GM21528 (cell line): Measurements from ENCODE around the gene GDF7.

Experiments
- ATAC-seq: cut with Tn5 transposase; IDR thresholded peaks from one replicate; pipeline ENCODE4 v1.9.1; 2021; ENCODE audit warnings: mild to moderate bottlenecking, moderate library complexity; ENCODE audit not compliant: unreplicated experiment, low FRiP score

The GDF7 gene

GRCh38 chr2:20642055-20642971 is 24.6 kb upstream of the GDF7 start:
- peak; percentile 92 for ATAC-seq

- ATAC-seq = no peak
These were observed 23.9 kb upstream of the GDF7 start for GRCh38 chr2:20643060-20643459.

- no peak for ATAC-seq
These were observed 23.1 kb upstream of the GDF7 start for GRCh38 chr2:20643826-20644225.

GRCh38 chr2:20645301-20645701 is 21.6 kb upstream of the GDF7 start:
- ATAC-seq = no peak

- no peak for ATAC-seq
These were observed 21.2 kb upstream of the GDF7 start for GRCh38 chr2:20645761-20646160.

GRCh38 chr2:20646446-20646845 is 20.5 kb upstream of the GDF7 start:
- ATAC-seq = no peak

- no peak for ATAC-seq
These were observed 19.7 kb upstream of the GDF7 start for GRCh38 chr2:20647211-20647610.

- ATAC-seq = no peak
These were observed 19.2 kb upstream of the GDF7 start for GRCh38 chr2:20647738-20648137.

- no peak for ATAC-seq
These were observed 18.7 kb upstream of the GDF7 start for GRCh38 chr2:20648206-20648605.

DNA sequence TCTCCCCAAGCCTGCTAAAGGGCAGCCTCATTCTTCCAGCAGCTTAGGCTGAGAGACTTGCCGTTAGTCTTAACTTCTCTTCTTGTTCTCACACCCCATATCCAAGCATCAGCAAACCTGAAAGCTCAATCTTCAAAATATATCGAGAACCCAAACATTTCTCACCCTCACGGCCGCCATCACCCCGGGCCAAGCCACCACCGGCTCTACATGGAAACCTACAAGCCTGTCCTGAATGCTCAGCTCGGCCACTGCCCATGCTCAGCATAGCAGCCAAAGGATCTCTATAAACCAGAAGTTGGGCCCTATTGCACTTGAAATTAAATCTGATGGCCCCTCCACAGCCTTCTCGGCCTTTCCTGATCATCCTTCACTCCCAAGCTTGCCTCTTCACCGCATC is 18.1 kb upstream of the GDF7 start:
- ATAC-seq = no peak

DNA sequence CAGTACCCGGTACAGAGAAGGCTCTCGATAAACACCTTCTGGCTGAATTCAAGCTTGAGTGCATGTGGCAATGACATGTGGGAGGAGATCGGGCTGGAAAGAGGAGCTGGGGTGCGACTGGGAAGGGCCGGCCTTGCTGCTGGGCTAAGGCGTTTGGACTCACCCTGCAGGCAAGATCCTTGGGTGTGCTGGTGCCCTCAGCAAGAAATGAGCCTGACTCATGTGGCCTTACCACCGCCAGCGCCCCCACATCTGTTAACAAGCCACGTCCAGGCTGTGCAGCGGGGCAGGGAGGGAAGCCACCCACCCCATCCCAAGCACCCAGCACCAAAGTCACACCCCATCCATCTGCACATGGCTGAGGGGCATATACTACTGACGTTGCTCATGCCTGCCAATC is 17.4 kb upstream of the GDF7 start:
- no peak for ATAC-seq

- ATAC-seq = no peak
These were observed 17.0 kb upstream of the GDF7 start for GRCh38 chr2:20649976-20650375.

- peak; percentile 28 for ATAC-seq
These were observed 16.5 kb upstream of the GDF7 start for GRCh38 chr2:20650393-20650876.

- peak; percentile 98 for ATAC-seq
These were observed 15.8 kb upstream of the GDF7 start, which contains the start of gene HS1BP3 for GRCh38 chr2:20650877-20651730. TSS of gene HS1BP3 (minus strand) at chr2:20651098. CDS start at chr2:20651063, 35 bp downstream.

GRCh38 chr2:20651731-20652099 is 15.2 kb upstream of the GDF7 start:
- no peak for ATAC-seq

GRCh38 chr2:20652141-20652540 is 14.8 kb upstream of the GDF7 start:
- ATAC-seq = no peak

- ATAC-seq = no peak
These were observed 14.0 kb upstream of the GDF7 start for GRCh38 chr2:20652673-20653575.

- ATAC-seq = no peak
These were observed 13.0 kb upstream of the GDF7 start for GRCh38 chr2:20653695-20654534.

DNA sequence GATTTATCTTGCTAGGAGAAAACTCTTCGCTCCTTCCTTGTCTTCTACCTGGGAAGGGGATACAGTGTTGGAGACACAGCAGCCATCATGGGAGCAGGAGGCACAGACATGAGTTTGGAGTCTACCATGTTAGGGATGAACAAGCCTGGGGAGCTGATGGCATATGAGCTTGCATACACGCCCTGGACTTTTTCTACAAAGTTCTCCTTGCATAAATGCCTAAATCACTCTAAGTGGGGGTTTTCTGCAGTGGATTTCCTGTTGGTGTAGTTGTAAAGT is 12.5 kb upstream of the GDF7 start:
- ATAC-seq = no peak

DNA sequence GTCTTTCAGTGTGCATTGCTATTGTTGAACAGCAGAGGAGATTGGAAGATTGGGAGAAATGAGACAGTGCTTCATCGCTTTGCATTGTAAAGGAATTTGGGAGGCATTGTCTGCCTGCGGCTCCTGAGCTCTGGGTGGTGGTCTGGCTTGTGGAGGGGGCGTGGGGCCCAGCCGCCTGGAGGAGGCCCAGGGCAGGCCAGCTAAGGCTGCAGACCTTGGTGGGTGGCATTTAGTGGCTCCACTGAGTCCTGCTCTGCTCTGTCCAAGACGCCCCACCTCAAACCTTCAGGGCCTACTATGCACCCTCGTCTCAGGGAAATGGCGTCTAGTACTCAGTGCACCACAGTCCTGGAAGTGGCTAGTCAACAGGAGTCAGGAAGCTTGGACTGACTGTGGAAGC is 10.4 kb upstream of the GDF7 start:
- no peak for ATAC-seq
